BJ (cell line): Measurements from ENCODE around the gene TCP11. TPM values are rescaled to one million over a fixed set of nuclear protein-coding genes. Genes with fewer than 3 reads are reported as not detected.
"Not testable (repeated sequence)": the region's sequence is repeated elsewhere in the genome, so short reads cannot be mapped to it uniquely, and the experiment has no call there.

Experiments used
- CTCF ChIA-PET: fragments of 350-600 bp; formaldehyde crosslinking; extraction: SDS; loops from one replicate; lab custom pipeline; 2021; ENCODE audit warnings: antibody characterized with exemption, inconsistent platforms; lab: Yijun Ruan, JAX
- POLR2A ChIA-PET: fragments of 300-600 bp; sonication (Branson Sonifier 250); formaldehyde crosslinking; extraction: SDS; loops from one replicate; lab custom pipeline; 2021; ENCODE audit warnings: antibody characterized with exemption; lab: Charles Lee
- DNase-seq: peaks from one replicate; pipeline ENCODE4 v3.0.0-alpha.2; 2011; ENCODE audit warnings: low read depth
- H3K27me3 ChIP-seq: 2 replicates; pipeline ENCODE4 v1.6.0; 2011; ENCODE audit warnings: low read length; ENCODE audit not compliant: control insufficient read depth, insufficient read depth
- H3K36me3 ChIP-seq: 2 replicates; pipeline ENCODE4 v1.5.1; 2011; ENCODE audit warnings: low read length; ENCODE audit not compliant: control insufficient read depth, insufficient read depth
- H3K4me3 ChIP-seq: 2 replicates; pipeline ENCODE4 v1.5.1; 2011; ENCODE audit warnings: low read depth, mild to moderate bottlenecking, control low read depth, low read length
- CTCF ChIP-seq: IDR thresholded peaks from 2 replicates; pipeline ENCODE4 v1.5.1; 2011; ENCODE audit warnings: low read depth, mild to moderate bottlenecking, control low read depth, inconsistent platforms, low read length, moderate library complexity; ENCODE audit not compliant: insufficient read depth
- polyA plus RNA-seq: library from polyadenylated mRNA; depleted of rRNA; stranded (reverse); fragments of >200 nt; gene quantifications from 2 replicates; pipeline ENCODE4 v1.2.3, GENCODE V29; 2011

The TCP11 gene
- polyA plus RNA-seq, 1 experiment: 0.23 TPM

DNA sequence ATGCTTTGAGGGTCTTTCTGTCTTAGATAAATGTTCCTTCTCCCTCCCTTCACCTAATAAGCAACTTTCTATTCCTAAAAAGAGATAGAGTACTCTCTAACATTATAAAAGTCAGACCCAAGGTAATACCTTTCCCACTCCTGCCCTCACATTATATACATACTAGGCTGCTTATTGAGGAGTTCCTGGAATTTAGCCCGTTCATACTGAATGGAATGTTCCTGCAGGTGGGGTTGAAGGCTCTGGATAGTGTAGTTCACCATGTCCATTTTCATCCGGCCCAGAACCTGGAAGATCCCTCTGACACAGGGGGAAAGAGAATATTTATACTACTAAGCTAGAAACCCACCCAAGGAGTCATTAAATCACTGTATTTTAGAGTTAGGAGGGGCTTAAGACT lies 20.4 kb downstream of the TCP11 start:
- DNase-seq: no peak
- CTCF ChIA-PET: interaction anchor here (0.7 kb wide), 1 partner anchor 231 kb away, joined by 3 read pairs; no protein-coding TSS in a partner anchor
- H3K4me3 ChIP-seq: no peak overlapping the region
- POLR2A ChIA-PET: no interaction called here
- H3K27me3 ChIP-seq: no peaks in the 10 kb centered on the region
- H3K36me3 ChIP-seq: no peaks in the 10 kb centered on the region
- TF ChIP-seq CTCF: no peak

GRCh38 chr6:35108309-35108885 lies 32.7 kb downstream of the TCP11 start:
- TF ChIP-seq CTCF: no peak
- no peak overlapping the region for H3K4me3 ChIP-seq
- DNase-seq: no peak
- POLR2A ChIA-PET: no interaction called here
- CTCF ChIA-PET: no interaction called here
- no peaks in the 10 kb centered on the region for H3K36me3 ChIP-seq
- no peaks in the 10 kb centered on the region for H3K27me3 ChIP-seq

DNA sequence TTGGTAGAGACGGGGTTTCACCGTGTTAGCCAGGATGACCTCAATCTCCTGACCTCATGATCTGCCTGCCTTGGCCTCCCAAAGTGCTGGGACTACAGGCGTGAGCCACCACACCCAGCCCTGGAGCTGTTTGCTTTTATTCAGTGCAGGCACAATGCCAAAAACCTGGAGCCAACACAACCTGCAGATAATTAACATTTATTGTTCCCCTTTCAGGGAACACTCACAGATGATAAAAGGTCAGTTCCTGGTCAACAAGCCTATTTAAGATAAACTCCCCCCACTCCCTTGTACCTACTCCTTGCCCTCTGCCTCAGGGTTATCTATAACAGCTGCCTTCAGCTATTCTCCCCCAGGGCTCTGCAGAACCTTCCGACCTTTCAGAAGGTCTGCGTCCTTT lies 33.4 kb downstream of the TCP11 start:
- H3K27me3 ChIP-seq, H3K4me3 ChIP-seq, H3K36me3 ChIP-seq, DNase-seq, POLR2A ChIA-PET: not testable (repeated sequence)
- CTCF ChIA-PET: interaction anchor here (1.0 kb wide), 1 partner anchor 15 kb away, joined by 4 read pairs; no protein-coding TSS in a partner anchor

DNA sequence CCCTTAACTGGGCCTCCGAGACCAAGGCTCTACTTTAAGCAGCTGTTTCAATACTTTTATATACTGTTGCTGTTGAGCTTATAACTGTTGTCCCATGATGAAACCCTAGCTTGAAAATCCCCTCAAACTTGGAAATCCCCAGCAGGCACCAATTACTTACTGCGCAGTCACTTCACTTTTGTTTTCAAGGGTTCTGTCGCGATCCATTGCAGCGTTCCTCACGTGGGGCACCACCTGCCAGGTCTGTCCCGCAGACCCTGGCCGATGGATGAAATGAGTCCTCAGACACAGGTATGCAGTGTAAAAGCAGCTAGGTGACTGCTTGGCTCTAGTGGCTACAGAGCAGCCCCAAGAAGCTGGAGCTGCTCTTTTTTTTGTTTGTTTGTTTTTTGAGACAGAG lies 33.9 kb downstream of the TCP11 start:
- CTCF ChIA-PET: interaction anchor here (1.0 to 1.2 kb wide), 4 partner anchors 15 to 120 kb away, joined by 3 to 4 read pairs (median 4); no protein-coding TSS in a partner anchor
- H3K36me3 ChIP-seq, DNase-seq, H3K27me3 ChIP-seq, H3K4me3 ChIP-seq, POLR2A ChIA-PET: not testable (repeated sequence)

DNA sequence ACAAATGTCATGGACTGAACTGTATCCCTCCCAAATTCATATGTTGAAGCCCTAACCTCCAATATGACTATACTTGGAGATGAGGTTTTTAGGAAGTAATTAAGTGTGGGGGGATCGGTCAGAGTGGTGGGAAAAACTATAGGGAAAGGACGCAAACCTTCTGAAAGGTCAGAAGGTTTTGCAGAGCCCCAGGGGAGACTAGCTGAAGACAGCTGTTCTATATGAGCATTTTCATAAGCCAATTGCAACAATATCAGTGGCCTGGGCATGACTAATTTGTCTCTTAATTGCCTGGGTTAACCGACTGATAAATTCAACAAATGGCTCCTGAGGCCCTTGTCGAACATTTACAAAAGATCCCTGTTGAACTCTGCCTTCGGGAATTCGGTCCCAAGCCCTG lies 35.1 kb downstream of the TCP11 start:
- H3K27me3 ChIP-seq, H3K4me3 ChIP-seq, POLR2A ChIA-PET, DNase-seq, H3K36me3 ChIP-seq: not testable (repeated sequence)
- CTCF ChIA-PET: interaction anchor here (1.1 to 1.3 kb wide), 3 partner anchors 22 to 219 kb away, joined by 3 read pairs; no protein-coding TSS in a partner anchor

GRCh38 chr6:35105078-35105477 lies 36.1 kb downstream of the TCP11 start:
- no peak for DNase-seq
- ChIA-PET POLR2A (no interaction called here), CTCF (interaction anchor here (1.3 kb wide), 1 partner anchor 218 kb away, joined by 3 read pairs; no protein-coding TSS in a partner anchor)
- no peaks in the 10 kb centered on the region for H3K27me3 ChIP-seq
- no peak for TF ChIP-seq CTCF
- H3K4me3 ChIP-seq: no peak overlapping the region
- no peaks in the 10 kb centered on the region for H3K36me3 ChIP-seq

GRCh38 chr6:35099116-35099515 lies 42.0 kb downstream of the TCP11 start:
- no peaks in the 10 kb centered on the region for H3K36me3 ChIP-seq
- no peak for DNase-seq
- ChIA-PET POLR2A (no interaction called here), CTCF (interaction anchor here (1.6 kb wide), 1 partner anchor 41 kb away, joined by 5 read pairs; no protein-coding TSS in a partner anchor)
- no peak for TF ChIP-seq CTCF
- H3K4me3 ChIP-seq: no peak overlapping the region
- no peaks in the 10 kb centered on the region for H3K27me3 ChIP-seq
